ENCODE measurements around the gene ATF1.

DNA sequence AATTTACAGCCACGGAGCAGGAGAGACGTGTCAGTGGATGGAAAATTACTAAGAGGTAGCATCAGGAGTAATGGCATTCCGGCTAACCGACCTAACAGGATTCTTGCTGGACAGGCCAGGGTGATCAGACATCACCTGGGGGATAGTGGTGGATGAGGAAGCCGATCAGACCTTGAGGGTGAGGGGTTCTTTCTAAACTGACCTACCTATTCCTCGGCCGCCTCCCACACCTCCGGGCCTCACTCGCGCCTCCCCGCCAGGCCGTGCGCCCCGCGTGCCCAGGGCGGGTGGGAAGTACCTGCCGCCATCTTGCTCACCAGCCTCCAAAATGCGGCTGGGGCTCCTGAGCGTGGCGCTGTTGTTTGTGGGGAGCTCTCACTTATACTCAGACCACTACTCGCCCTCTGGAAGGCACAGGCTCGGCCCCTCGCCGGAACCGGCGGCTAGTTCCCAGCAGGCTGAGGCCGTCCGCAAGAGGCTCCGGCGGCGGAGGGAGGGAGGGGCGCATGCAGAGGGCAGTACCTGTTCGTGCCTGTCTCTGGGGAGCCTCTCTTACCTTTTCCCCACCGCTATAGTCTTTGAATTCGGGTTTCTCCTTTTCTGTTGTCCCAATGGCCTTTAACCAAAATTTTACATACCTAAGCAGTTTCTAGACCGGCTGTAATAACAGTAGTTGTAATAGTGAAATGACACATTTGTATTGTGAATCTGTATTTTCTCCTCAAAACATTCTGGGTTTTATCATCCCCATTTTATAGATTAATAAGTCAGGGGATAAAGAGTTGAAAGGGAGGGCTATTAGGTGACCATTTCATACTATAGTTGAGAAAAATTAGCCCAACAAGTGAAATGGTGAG, 79.0 kb downstream of the ATF1 start, which contains the start of gene TMPRSS12:
- no peak for TF ChIP-seq POLR2A (IDR thresholded peaks at IDR 0.05)
- TF ChIP-seq, protein P1, sequence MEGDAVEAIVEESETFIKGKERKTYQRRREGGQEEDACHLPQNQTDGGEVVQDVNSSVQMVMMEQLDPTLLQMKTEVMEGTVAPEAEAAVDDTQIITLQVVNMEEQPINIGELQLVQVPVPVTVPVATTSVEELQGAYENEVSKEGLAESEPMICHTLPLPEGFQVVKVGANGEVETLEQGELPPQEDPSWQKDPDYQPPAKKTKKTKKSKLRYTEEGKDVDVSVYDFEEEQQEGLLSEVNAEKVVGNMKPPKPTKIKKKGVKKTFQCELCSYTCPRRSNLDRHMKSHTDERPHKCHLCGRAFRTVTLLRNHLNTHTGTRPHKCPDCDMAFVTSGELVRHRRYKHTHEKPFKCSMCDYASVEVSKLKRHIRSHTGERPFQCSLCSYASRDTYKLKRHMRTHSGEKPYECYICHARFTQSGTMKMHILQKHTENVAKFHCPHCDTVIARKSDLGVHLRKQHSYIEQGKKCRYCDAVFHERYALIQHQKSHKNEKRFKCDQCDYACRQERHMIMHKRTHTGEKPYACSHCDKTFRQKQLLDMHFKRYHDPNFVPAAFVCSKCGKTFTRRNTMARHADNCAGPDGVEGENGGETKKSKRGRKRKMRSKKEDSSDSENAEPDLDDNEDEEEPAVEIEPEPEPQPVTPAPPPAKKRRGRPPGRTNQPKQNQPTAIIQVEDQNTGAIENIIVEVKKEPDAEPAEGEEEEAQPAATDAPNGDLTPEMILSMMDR (IDR thresholded peaks at IDR 0.05) = no peak
